ENCODE measurements around the gene METTL26.

METTL26 gene

GRCh38 chr16:595942-596735 lies 40.0 kb downstream of the METTL26 start:
- DNase-seq (ENCODE audit: low read depth in 2 of 2): no peak

DNA sequence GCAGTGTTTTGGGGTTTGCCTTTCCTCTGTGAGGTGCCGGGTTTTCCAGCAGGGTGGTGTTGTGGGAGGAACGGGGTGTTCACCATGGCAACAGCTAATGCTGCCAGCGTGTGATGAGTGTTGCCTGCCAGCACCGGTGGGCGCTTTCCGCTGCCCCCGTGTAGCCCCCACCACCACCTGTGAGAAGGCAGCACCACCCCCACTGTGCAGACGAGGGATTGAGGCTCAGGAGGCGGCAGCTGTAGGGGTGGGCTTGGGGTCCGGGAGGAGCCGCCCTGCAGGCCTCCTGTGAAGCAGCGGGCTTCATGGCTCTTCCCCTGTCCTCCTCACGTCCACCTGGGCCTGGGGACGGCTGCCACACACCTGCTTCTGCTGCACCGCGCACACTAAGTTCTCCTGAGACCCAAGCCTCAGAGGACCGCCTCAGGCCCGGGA lies 41.0 kb downstream of the METTL26 start:
- DNase-seq (ENCODE audit: low read depth in 2 of 2): no peak

DNA sequence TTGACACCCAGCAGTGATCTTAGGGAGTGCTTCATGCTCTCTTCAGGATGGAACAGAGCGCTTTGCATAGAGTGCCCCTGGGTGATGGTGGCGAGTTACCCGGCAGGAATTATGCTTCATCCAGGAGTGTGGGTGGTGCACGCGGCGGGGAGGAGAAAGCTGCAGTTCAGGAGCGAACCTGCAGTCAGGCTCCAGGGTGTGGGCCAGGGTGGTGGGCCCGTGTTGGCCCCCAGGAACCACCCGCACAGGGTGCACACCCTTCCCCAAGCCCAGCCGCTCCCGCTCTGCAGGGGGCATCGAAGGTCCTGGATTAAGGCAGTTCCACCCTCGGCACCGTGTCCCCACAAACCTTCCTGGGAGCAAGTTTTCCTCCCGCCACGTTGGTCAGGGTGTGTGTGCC lies 42.3 kb downstream of the METTL26 start:
- no peak for DNase-seq (ENCODE audit: low read depth in 2 of 2)

GRCh38 chr16:593406-593805 lies 42.7 kb downstream of the METTL26 start:
- no peak for DNase-seq (ENCODE audit: low read depth in 2 of 2)

GRCh38 chr16:592518-593306 lies 43.4 kb downstream of the METTL26 start:
- DNase-seq (ENCODE audit: low read depth in 2 of 2): no peak

GRCh38 chr16:591892-592517 lies 44.1 kb downstream of the METTL26 start:
- no peak for DNase-seq (ENCODE audit: low read depth in 2 of 2)

- no peak for DNase-seq (ENCODE audit: low read depth in 2 of 2)
Observed at GRCh38 chr16:591231-591630, 44.9 kb downstream of the METTL26 start.

GRCh38 chr16:590815-591200 lies 45.3 kb downstream of the METTL26 start:
- DNase-seq (ENCODE audit: low read depth in 2 of 2): no peak

GRCh38 chr16:590188-590814 lies 45.8 kb downstream of the METTL26 start:
- DNase-seq (ENCODE audit: low read depth in 2 of 2): no peak

DNA sequence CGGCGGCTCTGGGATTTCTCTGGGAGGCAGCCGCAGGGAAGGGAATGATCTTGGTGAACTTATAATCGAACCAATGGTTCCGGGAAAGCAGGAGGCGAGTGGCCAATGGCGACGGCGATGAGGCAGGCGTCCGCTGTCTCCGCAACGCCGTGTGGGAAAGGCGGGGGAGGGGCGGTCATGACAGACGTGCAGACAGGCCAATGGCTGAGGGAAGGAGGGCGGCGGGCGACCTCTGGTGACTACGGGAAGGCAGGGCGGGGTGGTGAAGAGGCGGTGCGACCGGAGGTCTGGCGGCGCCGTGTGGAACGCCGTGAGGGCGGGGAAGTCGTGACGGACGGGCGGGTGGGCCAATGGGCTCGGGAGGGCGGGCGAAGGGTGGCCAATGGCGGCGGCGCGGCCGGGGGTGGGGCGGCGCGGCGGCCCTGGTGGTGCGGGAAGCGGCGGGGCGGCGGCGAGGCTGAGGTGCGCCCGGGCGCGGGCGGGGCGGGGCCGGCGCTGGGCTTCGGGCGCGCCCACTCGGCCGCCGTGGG lies 46.4 kb downstream of the METTL26 start, which contains the start of gene RAB40C:
TSS of gene RAB40C (plus strand) at position 409 of the 530 bp plus-strand sequence. CDS start 226 bp downstream, outside the sequence.
- DNase-seq (ENCODE audit: low read depth in 2 of 2): peak; percentile 98 to 99

GRCh38 chr16:588889-589657 lies 47.0 kb downstream of the METTL26 start:
- peak; percentile 97 to 98 for DNase-seq (ENCODE audit: low read depth in 2 of 2)

- DNase-seq (ENCODE audit: low read depth in 2 of 2): peak in 1 of 2 donors; percentile 45
Observed at GRCh38 chr16:588639-588888, 47.5 kb downstream of the METTL26 start.

- DNase-seq (ENCODE audit: low read depth in 2 of 2): no peak
Observed at GRCh38 chr16:586645-587590, 49.2 kb downstream of the METTL26 start.

DNA sequence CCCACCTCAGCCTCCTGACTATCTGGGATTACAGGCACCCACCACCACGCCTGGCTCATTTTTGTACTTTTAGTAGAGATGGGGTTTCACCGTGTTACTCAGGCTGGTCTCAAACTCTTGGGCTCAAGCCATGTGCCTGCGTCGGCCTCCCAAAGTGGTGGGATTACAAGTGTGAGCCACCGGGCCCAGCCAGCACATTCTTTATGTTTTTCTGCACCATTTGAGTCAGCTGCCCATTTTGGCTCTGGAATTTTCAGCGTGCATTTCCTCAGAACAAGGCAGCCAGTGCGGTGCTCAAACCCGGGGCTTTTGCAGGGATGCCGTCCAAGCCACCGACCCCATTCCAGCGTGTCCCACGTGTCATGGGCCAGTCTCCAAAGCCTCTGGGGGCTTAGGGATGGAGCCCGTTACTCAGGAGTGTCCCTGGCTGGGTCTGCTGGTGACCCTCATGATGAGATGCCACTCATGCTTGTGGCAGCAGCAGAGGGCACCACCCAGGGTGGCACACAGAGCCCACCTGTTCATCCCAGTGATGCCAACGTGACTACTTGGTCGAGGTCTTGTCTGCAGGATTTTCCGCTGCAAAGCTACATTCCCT lies 50.0 kb downstream of the METTL26 start:
- DNase-seq (ENCODE audit: low read depth in 2 of 2): no peak

DNA sequence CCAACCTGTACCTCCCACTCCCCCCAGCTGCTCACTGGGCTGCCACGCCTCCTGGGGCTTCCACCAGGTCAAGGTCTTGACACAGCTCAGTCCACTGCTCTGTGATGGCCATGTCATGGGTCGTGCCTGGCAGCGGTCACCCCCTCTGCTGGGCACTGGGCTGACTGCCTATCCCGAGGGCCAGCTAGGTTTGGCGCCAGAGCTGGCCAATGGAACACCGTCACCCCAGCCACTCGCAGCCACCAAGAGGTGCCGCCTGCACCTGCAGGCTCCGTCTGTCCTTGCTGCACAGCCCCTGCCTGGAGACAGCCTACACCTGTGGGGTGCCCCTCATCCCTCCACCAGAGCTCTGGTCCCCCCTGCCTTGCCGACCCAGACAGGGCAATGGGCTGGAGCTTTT lies 50.8 kb downstream of the METTL26 start:
- DNase-seq (ENCODE audit: low read depth in 2 of 2): no peak
